Activated T-helper 2 cell treated with anti-CD3 and anti-CD28 coated beads, Interferon-gamma antibody, Interleukin-2, Interleukin-4, amounts not matched to agents 10 μg/mL and 5 μg/mL and 100 μg/mL, durations not matched to agents 14 hours and 24 hours and 36 hours (primary cell): ENCODE measurements around the gene HDAC10. TPM values are rescaled to one million over a fixed set of nuclear protein-coding genes. Genes with fewer than 3 reads are reported as not detected.

Source experiments
- DNase-seq: peaks from one replicate; pipeline ENCODE4 v3.0.0; 2021; ENCODE audit warnings: low spot score
- H3K27ac Mint-ChIP-seq: one replicate; pipeline ENCODE4 v1.8.0; 2021; ENCODE audit warnings: mixed read lengths
- H3K27me3 Mint-ChIP-seq: one replicate; pipeline ENCODE4 v1.8.0; 2021; ENCODE audit warnings: low read depth, mixed read lengths
- H3K36me3 Mint-ChIP-seq: one replicate; pipeline ENCODE4 v1.8.0; 2021; ENCODE audit warnings: low read depth, mixed read lengths
- H3K4me1 Mint-ChIP-seq: one replicate; pipeline ENCODE4 v1.8.0; 2021; ENCODE audit warnings: low read depth, mixed read lengths
- H3K4me3 Mint-ChIP-seq: one replicate; pipeline ENCODE4 v1.8.0; 2021; ENCODE audit warnings: low read depth, mild to moderate bottlenecking, moderate library complexity, mixed read lengths
- H3K9me3 Mint-ChIP-seq: one replicate; pipeline ENCODE4 v1.8.0; 2021; ENCODE audit warnings: mixed read lengths
- intact Hi-C: fragments of 100-400 bp; cut with micrococcal nuclease; formaldehyde crosslinking; loops from one replicate; pipeline ENCODE4 v1.15.1; 2023
- total RNA-seq: library from RNA; stranded (reverse); gene quantifications from 2 replicates; pipeline ENCODE4 v1.2.3, GENCODE V29; 2022

The HDAC10 gene, protein sequence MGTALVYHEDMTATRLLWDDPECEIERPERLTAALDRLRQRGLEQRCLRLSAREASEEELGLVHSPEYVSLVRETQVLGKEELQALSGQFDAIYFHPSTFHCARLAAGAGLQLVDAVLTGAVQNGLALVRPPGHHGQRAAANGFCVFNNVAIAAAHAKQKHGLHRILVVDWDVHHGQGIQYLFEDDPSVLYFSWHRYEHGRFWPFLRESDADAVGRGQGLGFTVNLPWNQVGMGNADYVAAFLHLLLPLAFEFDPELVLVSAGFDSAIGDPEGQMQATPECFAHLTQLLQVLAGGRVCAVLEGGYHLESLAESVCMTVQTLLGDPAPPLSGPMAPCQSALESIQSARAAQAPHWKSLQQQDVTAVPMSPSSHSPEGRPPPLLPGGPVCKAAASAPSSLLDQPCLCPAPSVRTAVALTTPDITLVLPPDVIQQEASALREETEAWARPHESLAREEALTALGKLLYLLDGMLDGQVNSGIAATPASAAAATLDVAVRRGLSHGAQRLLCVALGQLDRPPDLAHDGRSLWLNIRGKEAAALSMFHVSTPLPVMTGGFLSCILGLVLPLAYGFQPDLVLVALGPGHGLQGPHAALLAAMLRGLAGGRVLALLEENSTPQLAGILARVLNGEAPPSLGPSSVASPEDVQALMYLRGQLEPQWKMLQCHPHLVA
- total RNA-seq = 60.0 and 62.9 TPM in 2 replicates

DNA sequence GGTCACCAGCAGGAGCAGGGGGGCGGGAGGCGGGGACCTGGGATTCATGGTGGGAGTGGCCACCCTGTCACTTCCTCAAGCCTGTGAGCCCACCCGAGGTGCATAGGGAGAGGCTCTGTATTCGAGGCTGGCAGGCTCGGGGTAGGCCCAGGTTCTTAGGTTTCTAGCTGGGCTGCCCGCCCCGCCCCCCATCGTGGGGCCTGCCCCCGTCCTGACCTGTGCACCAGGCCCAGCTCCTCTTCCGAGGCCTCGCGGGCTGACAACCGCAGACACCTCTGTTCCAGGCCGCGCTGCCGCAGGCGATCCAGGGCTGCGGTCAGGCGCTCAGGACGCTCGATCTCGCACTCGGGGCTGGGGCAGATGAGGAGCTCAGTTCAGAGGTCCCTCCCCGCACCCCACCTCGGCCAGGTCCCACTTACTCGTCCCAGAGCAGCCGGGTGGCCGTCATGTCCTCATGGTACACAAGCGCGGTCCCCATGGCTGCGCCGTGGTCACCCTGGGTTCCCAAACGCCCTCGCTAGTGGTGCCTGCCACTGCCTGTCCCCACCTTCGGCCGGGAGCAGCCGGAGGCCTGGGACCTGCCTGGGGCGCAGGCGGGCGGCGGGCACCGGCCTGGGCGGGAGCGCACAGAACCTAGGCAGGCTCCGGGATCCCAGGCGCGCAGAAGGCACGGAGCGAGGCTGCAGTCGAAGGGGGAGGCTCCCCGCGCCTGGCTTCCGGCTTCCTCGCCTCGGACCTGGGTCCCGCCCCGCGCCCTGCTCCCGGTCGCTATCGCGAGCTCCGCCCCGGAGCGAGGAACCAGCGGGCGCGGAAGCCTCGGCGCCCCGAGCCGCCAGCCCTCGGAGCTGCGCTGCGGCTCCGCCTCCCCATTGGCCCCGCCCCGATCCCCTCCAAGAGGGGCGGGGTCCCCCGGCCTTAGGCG lies at the start of gene HDAC10:
HDAC10 (minus strand) TSS at position 711 of the 922 bp plus-strand sequence; CDS start at position 478, 233 bp downstream.
- H3K9me3 Mint-ChIP-seq = no peaks in the 10 kb centered on the region
- intact Hi-C loops = no loop called here
- peak; percentile 84 for DNase-seq
- peak within 1 kb of the TSS; percentile 84 for H3K4me3 Mint-ChIP-seq
- peaks cover 13% of the 10 kb centered on the region for H3K36me3 Mint-ChIP-seq
- H3K27ac Mint-ChIP-seq = peak within 1 kb of the TSS; percentile 72
- peaks cover 10% of the 10 kb centered on the region for H3K4me1 Mint-ChIP-seq
- no peaks in the 10 kb centered on the region for H3K27me3 Mint-ChIP-seq

- intact Hi-C loops = no loop called here
- Mint-ChIP-seq H3K27ac (no peak overlapping the region), H3K4me1 (no peaks in the 10 kb centered on the region), H3K27me3 (peaks cover 4% of the 10 kb centered on the region), H3K4me3 (no peak overlapping the region), H3K36me3 (no peaks in the 10 kb centered on the region), H3K9me3 (no peaks in the 10 kb centered on the region)
- no peak for DNase-seq
Observed at GRCh38 chr22:50300620-50301257, 49.7 kb upstream of the HDAC10 start.

DNA sequence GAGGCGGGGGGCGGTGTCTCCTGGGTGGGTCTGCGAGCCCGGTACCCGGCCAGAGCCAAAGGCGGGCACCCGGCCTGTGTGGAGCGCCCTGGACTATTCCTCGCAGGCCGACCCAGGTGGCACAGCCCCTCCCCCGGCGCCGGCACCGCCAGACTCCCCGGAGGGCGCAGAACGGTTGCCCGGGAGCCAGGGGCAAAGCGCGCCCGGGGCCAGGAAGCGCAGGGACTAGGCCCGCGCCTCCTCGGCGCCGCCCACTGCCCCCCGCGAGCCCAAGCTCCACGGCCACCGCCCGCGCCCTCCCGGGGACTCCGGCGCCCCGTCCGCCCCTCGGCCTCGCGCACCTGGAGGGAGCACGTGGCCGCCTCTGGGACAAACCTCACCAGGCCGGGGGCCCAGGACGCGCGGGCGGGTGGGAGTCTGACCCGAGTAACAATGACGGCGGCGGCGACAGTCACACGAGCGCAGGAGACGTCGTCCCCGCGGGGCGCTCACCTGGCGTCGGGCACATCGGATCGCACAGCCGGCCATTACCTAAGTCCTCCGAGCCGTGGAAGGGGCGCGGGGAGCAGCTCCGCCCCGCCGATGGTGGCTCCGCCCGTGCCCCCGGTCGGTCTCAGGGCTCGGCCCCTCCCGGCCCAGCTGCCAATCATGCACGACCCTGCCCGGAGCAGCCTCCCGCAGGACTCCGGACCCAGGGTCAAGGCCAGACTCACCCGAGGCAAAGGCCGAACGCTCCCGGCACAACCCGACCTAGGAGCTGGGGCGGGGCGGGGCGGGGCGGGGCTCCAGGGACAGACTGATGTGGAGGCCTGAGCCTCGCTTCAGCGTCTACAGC lies 48.9 kb upstream of the HDAC10 start:
- no peak for DNase-seq
- no peak overlapping the region for H3K4me3 Mint-ChIP-seq
- peaks cover 4% of the 10 kb centered on the region for H3K27me3 Mint-ChIP-seq
- H3K9me3 Mint-ChIP-seq = no peaks in the 10 kb centered on the region
- intact Hi-C loops = no loop called here
- H3K4me1 Mint-ChIP-seq = no peaks in the 10 kb centered on the region
- no peak overlapping the region for H3K27ac Mint-ChIP-seq
- H3K36me3 Mint-ChIP-seq = no peaks in the 10 kb centered on the region

DNA sequence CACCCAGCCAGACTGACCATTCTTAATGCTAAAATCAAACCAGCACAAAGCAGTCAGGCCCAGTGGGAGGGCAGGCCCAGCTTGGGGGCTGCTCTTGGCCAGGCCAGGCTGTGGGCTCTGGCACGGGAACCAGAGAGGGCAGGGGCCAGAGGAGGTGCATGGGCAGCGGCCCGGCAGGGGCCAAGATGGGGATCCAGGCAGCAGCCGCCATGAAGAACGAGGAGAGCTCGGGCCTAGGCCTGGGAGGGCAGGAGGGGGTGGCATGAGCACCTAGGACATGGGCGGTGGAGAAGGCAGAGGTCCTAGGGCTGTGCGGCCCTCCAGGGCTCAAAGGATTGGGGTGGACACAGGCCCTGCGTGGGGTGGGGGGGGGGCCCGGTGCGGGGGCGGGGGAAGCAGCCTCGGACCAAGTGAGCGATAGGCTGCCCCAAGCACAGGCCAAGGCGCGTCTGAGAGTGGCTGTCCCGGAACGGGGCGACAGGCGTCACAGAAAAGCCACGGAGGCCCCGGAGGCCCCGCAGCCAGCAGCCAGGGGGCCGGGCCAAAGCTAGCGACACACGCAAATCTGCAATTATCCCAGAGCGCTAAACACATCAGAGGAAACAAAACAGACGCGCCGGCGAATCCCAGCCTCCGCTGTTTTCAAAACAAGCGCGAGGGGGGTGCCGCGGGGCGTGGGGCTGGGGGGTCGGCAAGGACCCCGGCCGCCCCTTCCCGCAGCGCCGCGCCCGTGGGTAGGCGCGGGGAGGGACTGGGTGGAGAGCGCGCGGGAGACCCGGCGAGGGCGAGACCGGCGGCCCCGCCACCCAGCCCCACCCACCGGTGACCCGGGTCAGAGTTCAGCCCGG lies 48.1 kb upstream of the HDAC10 start:
- no peak overlapping the region for H3K27ac Mint-ChIP-seq
- H3K4me1 Mint-ChIP-seq = no peaks in the 10 kb centered on the region
- no peaks in the 10 kb centered on the region for H3K36me3 Mint-ChIP-seq
- H3K9me3 Mint-ChIP-seq = no peaks in the 10 kb centered on the region
- H3K4me3 Mint-ChIP-seq = no peak overlapping the region
- H3K27me3 Mint-ChIP-seq = peaks cover 3% of the 10 kb centered on the region
- no peak for DNase-seq
- intact Hi-C loops = no loop called here

GRCh38 chr22:50298266-50298637 lies 47.2 kb upstream of the HDAC10 start:
- H3K4me3 Mint-ChIP-seq = no peak overlapping the region
- no peak for DNase-seq
- no peak overlapping the region for H3K27ac Mint-ChIP-seq
- H3K27me3 Mint-ChIP-seq = peaks cover 3% of the 10 kb centered on the region
- H3K9me3 Mint-ChIP-seq = no peaks in the 10 kb centered on the region
- H3K36me3 Mint-ChIP-seq = no peaks in the 10 kb centered on the region
- no peaks in the 10 kb centered on the region for H3K4me1 Mint-ChIP-seq
- intact Hi-C loops = no loop called here

- H3K36me3 Mint-ChIP-seq = no peaks in the 10 kb centered on the region
- intact Hi-C loops = no loop called here
- no peaks in the 10 kb centered on the region for H3K9me3 Mint-ChIP-seq
- peaks cover 7% of the 10 kb centered on the region for H3K27me3 Mint-ChIP-seq
- no peaks in the 10 kb centered on the region for H3K4me1 Mint-ChIP-seq
- no peak overlapping the region for H3K27ac Mint-ChIP-seq
- H3K4me3 Mint-ChIP-seq = no peak overlapping the region
- no peak for DNase-seq
Observed at GRCh38 chr22:50297510-50298265, 46.6 kb upstream of the HDAC10 start.

- no peaks in the 10 kb centered on the region for H3K9me3 Mint-ChIP-seq
- H3K4me3 Mint-ChIP-seq = no peak overlapping the region
- no peak overlapping the region for H3K27ac Mint-ChIP-seq
- no peaks in the 10 kb centered on the region for H3K36me3 Mint-ChIP-seq
- DNase-seq = no peak
- no peaks in the 10 kb centered on the region for H3K4me1 Mint-ChIP-seq
- intact Hi-C loops = no loop called here
- peaks cover 12% of the 10 kb centered on the region for H3K27me3 Mint-ChIP-seq
Observed at GRCh38 chr22:50296658-50297490, 45.8 kb upstream of the HDAC10 start.

- Mint-ChIP-seq H3K4me1 (no peaks in the 10 kb centered on the region), H3K36me3 (no peaks in the 10 kb centered on the region), H3K9me3 (no peaks in the 10 kb centered on the region), H3K27ac (no peak overlapping the region), H3K4me3 (no peak overlapping the region), H3K27me3 (peaks cover 13% of the 10 kb centered on the region)
- DNase-seq = no peak
- intact Hi-C loops = no loop called here
Observed at GRCh38 chr22:50294319-50294656, 43.2 kb upstream of the HDAC10 start.

DNA sequence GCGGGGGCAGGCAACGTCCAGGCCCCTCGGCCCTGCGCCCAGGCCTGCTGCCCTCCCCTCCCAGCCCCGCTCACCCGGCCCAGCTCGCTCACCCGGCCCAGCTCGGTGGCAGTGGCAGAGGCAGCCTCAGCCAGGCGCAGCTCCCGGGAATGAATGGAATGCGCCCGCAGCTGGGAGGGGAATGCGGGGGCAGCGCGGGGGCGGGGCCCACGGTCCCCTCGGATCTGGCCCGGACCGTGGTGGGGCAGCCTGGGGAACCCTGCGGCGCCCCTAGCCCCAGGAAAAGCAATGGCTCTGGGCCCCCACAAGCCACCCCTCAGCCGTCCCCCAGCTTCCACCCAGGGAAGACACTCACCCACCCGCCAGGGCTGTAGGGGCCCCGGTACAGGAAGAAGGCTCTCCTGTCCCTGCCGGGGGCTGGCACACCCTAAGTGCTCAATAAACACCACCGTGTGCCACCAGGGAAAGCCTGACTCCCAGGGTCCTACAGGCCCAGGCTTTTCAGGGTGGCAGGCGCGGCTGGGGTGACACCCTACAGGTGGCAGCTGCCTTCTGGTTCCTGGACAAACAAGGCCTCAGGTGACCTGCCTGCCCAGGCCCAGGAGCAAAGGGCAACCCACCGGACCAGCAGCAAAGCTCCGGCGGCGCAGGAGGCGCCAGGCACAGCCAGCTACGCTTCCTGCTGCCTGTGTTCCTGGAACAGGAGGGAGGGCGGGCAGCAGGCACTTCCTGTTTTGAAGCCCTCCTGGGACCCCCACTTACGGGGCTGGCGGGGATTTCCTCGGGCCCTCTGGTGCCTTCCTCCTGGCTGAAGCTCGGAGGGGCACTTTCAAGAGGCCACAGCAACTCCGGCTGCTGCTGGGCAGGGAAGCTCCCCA lies 42.6 kb upstream of the HDAC10 start:
- no peak for DNase-seq
- Mint-ChIP-seq H3K9me3 (no peaks in the 10 kb centered on the region), H3K4me1 (no peaks in the 10 kb centered on the region), H3K4me3 (no peak overlapping the region), H3K27me3 (peaks cover 13% of the 10 kb centered on the region), H3K27ac (no peak overlapping the region), H3K36me3 (no peaks in the 10 kb centered on the region)
- intact Hi-C loops = no loop called here
